Measurements from ENCODE around the gene TOX3. TPM values are rescaled to one million over a fixed set of nuclear protein-coding genes. Genes with fewer than 3 reads are reported as not detected.

Gene TOX3
- total and polyA plus RNA-seq, 2 of the 13 experiments (the other 11 are each of a cell fraction or from before 2014, with no cell fraction given): 14.5 to 98.6 TPM

GRCh38 chr16:52488837-52489289 lies 58.1 kb downstream of the TOX3 start (continued):
- TF ChIP-seq SOX5 (CRISPR knock-in tag; IDR thresholded peaks at IDR 0.05; ENCODE audit: borderline replicate concordance) (peak; percentile 88), GATAD2A (CRISPR knock-in tag; IDR thresholded peaks at IDR 0.05) (peak; percentile 100), ZNF12 (CRISPR knock-in tag; IDR thresholded peaks at IDR 0.05) (peak; percentile 78), ZNF816 (CRISPR knock-in tag; IDR thresholded peaks at IDR 0.05; ENCODE audit: borderline replicate concordance) (no peak; the same call in 1 of the 2 replicates), MZF1 (CRISPR knock-in tag; IDR thresholded peaks at IDR 0.05; ENCODE audit: borderline replicate concordance) (no peak), SPEN (CRISPR knock-in tag; IDR thresholded peaks at IDR 0.05; ENCODE audit: low read depth) (peak; percentile 60; the same call in 1 of the 2 replicates), ZNF264 (CRISPR knock-in tag; IDR thresholded peaks at IDR 0.05) (peak; percentile 82; the same call in 1 of the 2 replicates), ISL2 (CRISPR knock-in tag; IDR thresholded peaks at IDR 0.05) (peak; percentile 93), TBX3 (IDR thresholded peaks at IDR 0.05; ENCODE audit: borderline replicate concordance) (no peak), BCL6 (CRISPR knock-in tag; IDR thresholded peaks at IDR 0.05) (peak; percentile 88), ARNTL (CRISPR knock-in tag; IDR thresholded peaks at IDR 0.05) (peak; percentile 48; the same call in 1 of the 2 replicates), ZNF235 (CRISPR knock-in tag; IDR thresholded peaks at IDR 0.05; ENCODE audit: borderline replicate concordance) (no peak), NAIF1 (CRISPR knock-in tag; IDR thresholded peaks at IDR 0.05; ENCODE audit: borderline replicate concordance) (0 out of 2 replicates have a peak, but pooled peaks have one; percentile 47), ZNF619 (CRISPR knock-in tag; IDR thresholded peaks at IDR 0.05) (no peak), KAT7 (CRISPR knock-in tag; IDR thresholded peaks at IDR 0.05; ENCODE audit: borderline replicate concordance) (0 out of 2 replicates have a peak, but pooled peaks have one; percentile 28), ZMYM3 (CRISPR knock-in tag; IDR thresholded peaks at IDR 0.05) (peak; percentile 88), KDM6A (CRISPR knock-in tag; IDR thresholded peaks at IDR 0.05; ENCODE audit: low read depth) (peak; percentile 85), PRPF4 (IDR thresholded peaks at IDR 0.05; ENCODE audit: low read depth, low read length, poor library complexity, severe bottlenecking) (no peak), HHEX (CRISPR knock-in tag; IDR thresholded peaks at IDR 0.05) (no peak), ZNF331 (CRISPR knock-in tag; IDR thresholded peaks at IDR 0.05) (peak; percentile 94), ZNF124 (CRISPR knock-in tag; IDR thresholded peaks at IDR 0.05) (peak; percentile 58; the same call in 1 of the 2 replicates), ZSCAN30 (CRISPR knock-in tag; IDR thresholded peaks at IDR 0.05) (0 out of 2 replicates have a peak, but pooled peaks have one; percentile 66), ZNF205 (CRISPR knock-in tag; IDR thresholded peaks at IDR 0.05) (no peak)
- TF ChIP-seq, protein P1, sequence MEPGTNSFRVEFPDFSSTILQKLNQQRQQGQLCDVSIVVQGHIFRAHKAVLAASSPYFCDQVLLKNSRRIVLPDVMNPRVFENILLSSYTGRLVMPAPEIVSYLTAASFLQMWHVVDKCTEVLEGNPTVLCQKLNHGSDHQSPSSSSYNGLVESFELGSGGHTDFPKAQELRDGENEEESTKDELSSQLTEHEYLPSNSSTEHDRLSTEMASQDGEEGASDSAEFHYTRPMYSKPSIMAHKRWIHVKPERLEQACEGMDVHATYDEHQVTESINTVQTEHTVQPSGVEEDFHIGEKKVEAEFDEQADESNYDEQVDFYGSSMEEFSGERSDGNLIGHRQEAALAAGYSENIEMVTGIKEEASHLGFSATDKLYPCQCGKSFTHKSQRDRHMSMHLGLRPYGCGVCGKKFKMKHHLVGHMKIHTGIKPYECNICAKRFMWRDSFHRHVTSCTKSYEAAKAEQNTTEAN (CRISPR knock-in tag; conservative IDR thresholded peaks at IDR 0.05): peak; percentile 66; the same call in 1 of the 2 replicates
- TF ChIP-seq, protein P2, sequence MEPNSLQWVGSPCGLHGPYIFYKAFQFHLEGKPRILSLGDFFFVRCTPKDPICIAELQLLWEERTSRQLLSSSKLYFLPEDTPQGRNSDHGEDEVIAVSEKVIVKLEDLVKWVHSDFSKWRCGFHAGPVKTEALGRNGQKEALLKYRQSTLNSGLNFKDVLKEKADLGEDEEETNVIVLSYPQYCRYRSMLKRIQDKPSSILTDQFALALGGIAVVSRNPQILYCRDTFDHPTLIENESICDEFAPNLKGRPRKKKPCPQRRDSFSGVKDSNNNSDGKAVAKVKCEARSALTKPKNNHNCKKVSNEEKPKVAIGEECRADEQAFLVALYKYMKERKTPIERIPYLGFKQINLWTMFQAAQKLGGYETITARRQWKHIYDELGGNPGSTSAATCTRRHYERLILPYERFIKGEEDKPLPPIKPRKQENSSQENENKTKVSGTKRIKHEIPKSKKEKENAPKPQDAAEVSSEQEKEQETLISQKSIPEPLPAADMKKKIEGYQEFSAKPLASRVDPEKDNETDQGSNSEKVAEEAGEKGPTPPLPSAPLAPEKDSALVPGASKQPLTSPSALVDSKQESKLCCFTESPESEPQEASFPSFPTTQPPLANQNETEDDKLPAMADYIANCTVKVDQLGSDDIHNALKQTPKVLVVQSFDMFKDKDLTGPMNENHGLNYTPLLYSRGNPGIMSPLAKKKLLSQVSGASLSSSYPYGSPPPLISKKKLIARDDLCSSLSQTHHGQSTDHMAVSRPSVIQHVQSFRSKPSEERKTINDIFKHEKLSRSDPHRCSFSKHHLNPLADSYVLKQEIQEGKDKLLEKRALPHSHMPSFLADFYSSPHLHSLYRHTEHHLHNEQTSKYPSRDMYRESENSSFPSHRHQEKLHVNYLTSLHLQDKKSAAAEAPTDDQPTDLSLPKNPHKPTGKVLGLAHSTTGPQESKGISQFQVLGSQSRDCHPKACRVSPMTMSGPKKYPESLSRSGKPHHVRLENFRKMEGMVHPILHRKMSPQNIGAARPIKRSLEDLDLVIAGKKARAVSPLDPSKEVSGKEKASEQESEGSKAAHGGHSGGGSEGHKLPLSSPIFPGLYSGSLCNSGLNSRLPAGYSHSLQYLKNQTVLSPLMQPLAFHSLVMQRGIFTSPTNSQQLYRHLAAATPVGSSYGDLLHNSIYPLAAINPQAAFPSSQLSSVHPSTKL (CRISPR knock-in tag; IDR thresholded peaks at IDR 0.05): peak; percentile 97
- TF ChIP-seq, protein P3, sequence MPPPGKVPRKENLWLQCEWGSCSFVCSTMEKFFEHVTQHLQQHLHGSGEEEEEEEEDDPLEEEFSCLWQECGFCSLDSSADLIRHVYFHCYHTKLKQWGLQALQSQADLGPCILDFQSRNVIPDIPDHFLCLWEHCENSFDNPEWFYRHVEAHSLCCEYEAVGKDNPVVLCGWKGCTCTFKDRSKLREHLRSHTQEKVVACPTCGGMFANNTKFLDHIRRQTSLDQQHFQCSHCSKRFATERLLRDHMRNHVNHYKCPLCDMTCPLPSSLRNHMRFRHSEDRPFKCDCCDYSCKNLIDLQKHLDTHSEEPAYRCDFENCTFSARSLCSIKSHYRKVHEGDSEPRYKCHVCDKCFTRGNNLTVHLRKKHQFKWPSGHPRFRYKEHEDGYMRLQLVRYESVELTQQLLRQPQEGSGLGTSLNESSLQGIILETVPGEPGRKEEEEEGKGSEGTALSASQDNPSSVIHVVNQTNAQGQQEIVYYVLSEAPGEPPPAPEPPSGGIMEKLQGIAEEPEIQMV (CRISPR knock-in tag; IDR thresholded peaks at IDR 0.05; ENCODE audit: low read depth): 0 out of 2 replicates have a peak, but pooled peaks have one; percentile 25
